ENCODE measurements around the gene DSCAM.

DNA sequence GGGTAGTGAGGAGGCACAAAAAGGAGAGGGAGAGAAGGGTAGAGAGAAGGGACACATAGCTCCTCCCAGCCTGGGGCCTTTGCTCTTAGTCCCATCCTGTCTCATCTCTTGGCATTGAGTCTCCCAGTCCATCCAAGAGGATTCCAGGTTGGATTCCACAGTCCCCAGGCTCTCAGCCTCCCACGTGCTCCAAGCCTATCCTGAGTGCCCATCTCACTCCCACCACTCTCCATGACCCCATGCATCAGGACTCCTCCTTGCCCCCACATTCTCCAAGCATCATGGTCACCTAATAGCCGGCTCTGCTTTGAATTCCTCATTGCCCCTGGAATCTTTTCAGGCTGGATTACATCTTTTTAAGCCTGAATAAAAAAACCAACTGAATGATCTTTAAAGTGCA, 87.9 kb downstream of the DSCAM start:
- TF ChIP-seq POLR2A (IDR thresholded peaks at IDR 0.05), result no peak
- TF ChIP-seq, protein P1, sequence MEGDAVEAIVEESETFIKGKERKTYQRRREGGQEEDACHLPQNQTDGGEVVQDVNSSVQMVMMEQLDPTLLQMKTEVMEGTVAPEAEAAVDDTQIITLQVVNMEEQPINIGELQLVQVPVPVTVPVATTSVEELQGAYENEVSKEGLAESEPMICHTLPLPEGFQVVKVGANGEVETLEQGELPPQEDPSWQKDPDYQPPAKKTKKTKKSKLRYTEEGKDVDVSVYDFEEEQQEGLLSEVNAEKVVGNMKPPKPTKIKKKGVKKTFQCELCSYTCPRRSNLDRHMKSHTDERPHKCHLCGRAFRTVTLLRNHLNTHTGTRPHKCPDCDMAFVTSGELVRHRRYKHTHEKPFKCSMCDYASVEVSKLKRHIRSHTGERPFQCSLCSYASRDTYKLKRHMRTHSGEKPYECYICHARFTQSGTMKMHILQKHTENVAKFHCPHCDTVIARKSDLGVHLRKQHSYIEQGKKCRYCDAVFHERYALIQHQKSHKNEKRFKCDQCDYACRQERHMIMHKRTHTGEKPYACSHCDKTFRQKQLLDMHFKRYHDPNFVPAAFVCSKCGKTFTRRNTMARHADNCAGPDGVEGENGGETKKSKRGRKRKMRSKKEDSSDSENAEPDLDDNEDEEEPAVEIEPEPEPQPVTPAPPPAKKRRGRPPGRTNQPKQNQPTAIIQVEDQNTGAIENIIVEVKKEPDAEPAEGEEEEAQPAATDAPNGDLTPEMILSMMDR (IDR thresholded peaks at IDR 0.05), result no peak
